ENCODE results near the gene SLC35B3. TPM values are rescaled to one million over a fixed set of nuclear protein-coding genes. Genes with fewer than 3 reads are reported as not detected.
"Not testable (repeated sequence)": the region's sequence is repeated elsewhere in the genome, so short reads cannot be mapped to it uniquely, and the experiment has no call there.

Gene SLC35B3
- total RNA-seq, 1 donor from 2014 or later: 24.1 TPM

- no peak for DNase-seq (ENCODE audit: low spot score)
Measured at GRCh38 chr6:8414844-8415243, 20.5 kb downstream of the SLC35B3 start.

DNA sequence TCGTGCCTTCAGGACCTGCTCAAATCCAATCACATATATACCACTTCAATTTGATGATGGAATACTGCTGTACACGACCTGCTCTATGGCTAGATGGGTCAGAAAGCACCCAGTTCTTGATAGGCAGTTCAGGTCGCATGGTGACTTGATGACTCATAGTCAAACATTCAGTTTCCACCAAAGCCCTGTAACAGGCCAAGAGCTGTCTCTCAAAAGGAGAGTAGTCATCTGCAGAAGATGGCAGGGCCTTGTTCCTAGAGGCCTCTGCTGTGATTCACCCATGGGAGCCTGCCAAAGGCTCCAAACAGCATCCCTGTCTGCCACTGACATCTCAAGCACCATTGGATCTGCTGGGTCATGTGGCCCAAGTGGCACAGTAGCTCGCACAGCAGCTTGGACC lies 29.4 kb downstream of the SLC35B3 start:
- DNase-seq (ENCODE audit: low spot score): not testable (repeated sequence)

- DNase-seq (ENCODE audit: low spot score): no peak
Measured at GRCh38 chr6:8402546-8402945, 32.8 kb downstream of the SLC35B3 start.

DNA sequence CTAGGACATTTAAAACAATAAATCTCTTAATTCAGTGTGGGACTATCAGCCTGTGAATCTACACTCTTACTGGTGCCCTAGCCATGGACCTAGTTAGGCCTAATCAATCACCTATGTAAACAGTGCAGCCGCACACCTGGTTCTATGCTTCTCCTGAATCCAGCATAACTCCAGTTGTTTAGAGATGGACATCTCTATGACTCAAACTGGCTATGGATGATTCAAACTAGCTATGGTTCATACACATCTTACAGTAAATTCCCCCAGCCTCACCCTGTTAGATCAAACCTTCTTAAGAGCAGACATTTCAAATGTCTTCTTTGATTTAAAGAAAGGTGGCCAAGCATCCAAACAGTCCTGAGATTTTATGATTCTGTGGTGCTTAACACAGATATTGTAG lies 34.7 kb downstream of the SLC35B3 start:
- DNase-seq (ENCODE audit: low spot score): no peak

DNA sequence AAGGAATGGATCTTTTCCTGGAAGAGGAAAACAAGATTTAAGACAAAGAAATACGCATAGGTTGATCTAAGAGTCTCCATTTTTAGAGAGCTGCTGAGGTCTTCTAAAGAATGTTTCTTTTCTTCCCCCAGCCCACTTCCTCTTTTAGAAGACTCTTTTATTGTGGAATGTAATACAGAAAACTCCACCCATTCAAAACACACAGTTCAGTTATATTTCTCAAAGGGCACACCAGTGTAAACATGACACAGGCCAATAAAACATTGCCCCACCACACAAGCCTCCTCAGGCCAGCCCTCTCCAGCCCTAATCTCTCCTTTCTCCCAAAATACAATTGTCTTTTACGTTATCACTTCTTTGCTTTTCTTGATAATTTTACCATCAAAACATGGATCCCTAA lies 42.8 kb downstream of the SLC35B3 start:
- DNase-seq (ENCODE audit: low spot score): no peak

DNA sequence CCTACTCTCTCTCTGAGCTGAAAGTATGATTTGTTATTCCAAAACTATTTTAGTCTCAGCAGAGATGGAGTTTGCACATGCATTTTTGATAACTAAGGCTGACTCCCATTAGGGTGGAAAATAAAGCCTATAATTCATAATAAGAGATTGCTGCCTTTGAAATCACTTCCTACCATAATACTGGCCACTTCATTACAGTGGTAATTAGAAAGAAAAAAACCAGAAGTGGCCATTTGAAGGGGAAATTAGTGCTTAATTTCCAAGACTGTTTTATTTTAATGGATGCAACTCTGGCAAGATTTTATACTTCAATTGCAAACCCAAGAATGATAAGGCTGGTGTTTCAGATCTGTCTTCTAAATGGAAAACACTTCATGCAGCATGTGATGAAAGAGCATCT lies 43.4 kb downstream of the SLC35B3 start:
- no peak for DNase-seq (ENCODE audit: low spot score)

DNA sequence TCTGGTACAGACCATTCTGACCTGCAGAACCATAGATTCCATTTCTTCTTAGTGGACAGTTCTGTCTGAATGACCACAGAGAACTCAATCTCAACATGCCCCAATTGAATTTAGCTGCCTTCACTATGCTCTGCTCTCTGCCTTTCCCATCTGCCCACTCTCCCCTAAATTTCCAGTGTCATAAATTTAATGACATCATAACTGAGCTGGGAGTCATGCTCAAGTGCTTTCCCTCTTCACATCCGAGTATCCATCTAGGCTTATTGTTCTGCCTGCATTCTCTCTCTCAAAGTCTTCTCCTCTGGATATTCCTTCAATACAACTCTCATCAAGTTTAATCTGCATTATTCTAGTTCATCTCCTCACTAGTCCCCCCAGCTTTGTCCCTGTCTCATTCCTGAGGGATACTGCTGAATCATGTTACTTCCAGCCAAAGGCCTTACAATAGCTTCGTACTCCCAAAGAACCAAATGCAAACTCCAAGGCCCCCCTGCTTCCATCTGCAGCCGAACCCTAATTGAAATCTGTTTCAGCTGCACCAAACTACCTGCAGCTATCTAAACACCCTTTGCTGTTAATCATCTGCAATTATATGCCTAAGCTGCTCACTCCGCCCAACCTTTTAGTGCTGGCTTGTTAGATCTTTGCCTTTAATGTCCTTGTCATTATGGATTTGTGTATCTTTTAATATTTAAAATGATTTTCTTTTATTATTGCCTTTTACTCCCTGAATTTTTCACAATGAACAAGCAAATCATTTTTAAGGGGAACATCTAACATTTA lies 46.1 kb downstream of the SLC35B3 start:
- no peak for DNase-seq (ENCODE audit: low spot score)

DNA sequence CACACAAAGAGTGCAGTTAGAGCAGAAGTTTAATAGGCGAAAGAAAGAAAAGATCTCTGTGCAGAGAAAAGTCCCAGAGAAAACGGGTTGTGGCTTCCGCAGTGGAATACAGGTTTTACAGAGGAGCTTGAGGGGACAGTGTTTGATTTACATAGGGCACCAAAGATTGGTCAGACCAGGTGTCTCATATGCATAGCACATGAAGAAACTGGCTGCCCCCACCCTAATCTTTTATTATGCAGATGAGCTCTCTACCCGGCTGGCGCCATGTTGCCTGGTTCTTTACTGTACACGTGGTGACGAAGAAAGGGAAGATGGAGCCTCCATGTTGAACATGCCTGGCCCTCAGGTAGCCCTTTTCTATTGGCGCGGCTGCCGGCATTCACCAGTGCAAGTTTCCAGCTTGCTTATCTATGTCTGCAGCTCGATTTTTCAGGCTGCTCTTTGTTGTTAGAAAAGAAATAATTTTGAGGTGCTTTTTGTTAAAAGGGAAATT lies 47.4 kb downstream of the SLC35B3 start:
- peak; percentile 15 for DNase-seq (ENCODE audit: low spot score)

DNA sequence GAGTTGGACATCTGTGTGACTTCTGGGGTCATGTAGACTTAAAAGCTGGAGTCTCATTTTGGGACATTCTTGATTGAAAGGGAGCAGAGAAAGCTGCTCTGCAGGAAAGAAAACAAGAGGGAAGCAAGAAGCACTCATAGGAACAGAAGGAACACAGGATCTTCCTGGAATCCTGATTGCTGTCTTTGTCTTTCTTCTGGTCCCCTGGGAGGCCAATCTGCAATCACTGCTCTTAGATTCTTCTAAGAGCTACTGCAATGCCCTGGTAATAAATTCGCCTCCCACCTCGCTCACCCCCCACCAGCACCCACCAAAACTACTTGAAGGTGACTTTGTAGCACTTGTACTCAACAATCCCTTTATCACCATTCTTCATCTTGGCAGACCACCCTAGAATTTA lies 51.8 kb downstream of the SLC35B3 start:
- no peak for DNase-seq (ENCODE audit: low spot score)

DNA sequence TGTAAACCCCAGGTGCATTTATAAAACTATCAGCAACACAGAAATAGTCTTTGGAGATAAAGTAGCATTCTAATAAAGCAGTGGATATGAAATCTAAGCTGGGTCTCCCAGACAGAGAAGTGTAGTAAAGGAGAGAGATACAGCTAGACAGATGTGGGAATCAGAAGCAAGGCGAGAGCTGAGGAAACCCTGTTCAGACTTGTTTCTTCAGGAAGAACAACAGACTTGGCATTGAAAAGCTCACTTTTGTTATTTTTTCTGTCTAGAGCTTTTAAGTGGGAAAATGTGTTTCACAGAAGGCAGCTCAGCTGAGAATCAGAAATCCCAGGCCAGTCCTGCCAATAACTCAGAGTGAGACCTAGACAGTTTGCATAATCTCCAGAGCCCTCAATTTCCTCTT lies 52.9 kb downstream of the SLC35B3 start:
- DNase-seq (ENCODE audit: low spot score): no peak

DNA sequence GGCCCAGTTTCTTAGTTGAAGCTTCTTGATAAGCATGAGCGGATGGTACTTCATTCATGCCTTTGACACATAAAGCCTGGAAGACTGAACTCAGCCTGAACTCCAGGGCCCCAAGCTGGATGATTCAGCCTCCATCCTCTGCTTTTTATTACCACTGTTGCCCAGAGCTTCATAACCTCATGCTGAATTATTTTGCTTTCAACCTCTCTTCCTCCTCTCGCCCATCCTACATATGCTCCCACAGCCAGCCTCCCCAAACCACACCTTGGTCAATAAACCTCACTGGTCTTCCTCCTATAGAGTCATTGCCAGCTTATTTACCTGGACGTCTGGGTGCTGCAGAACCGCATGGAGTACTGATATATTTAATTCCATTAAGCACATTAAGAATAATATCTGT lies 59.4 kb downstream of the SLC35B3 start:
- no peak for DNase-seq (ENCODE audit: low spot score)
